Middle frontal gyrus (tissue), 1 donor: Measurements from ENCODE around the gene SNAPC2.
"Not testable (repeated sequence)": the region's sequence is repeated elsewhere in the genome, so short reads cannot be mapped to it uniquely, and the experiment has no call there.

Source experiments
- DNase-seq: peaks from one replicate; pipeline ENCODE4 v3.0.0-alpha.2; 2015; ENCODE audit warnings: low spot score; ENCODE audit errors: extremely low spot score

SNAPC2 gene

DNA sequence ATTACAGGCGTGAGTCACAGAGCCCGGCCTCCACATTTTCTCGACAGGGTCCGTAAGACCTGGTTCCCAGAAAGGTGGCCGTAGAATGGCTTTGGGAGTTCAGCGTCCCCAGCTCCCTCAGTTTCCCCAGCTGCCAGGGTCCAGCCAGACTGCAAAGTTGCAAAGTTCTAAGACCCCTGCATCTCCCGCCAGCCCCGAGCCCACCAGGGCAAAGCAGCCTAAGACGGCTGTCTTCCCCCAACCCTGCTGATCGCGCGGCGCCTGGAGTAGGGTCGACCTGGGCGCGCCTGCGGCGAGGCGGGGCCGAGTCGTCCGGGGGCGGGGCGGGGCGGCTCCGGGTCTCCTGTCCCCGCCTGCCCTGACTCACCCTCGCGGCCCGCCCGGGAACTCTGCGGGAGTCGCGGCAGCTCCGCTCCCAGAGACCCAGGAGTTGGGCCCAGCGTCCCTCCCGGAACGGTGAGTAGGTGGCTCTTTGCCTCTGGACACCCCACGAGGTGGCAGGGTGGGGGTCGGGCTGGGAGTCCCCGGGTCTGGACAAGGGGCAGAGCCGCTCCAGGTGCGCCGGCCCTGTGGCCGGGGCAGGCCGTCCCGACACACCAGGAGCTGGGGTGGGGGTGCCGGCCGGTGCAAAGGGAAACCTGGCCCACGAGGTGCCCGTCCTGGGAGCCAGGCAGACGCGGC lies 31.9 kb upstream of the SNAPC2 start, which contains the start of gene LRRC8E:
Gene LRRC8E, plus strand, starts transcription at position 366 of the 681 bp plus-strand sequence. CDS start 7,094 bp downstream, outside the sequence.
- no peak for DNase-seq

DNA sequence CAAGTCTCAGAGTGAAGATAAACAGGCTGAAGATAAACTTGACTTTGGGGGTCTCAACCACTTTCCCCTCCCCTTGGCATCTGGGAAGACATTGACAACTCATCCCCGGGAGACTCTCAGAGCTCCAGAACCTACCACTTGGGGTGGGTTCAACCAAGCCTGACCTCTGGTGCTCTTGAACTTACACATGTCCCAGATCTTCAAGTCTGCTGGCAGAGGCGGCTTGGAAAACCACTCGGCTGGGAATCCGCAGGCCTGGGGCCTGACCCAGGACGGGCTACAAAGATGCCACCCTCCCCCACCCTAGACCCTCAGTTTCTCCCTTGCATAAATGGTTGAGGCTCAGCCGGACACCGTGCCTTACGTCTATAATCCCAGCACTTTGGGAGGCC lies 31.3 kb upstream of the SNAPC2 start:
- DNase-seq = no peak

DNA sequence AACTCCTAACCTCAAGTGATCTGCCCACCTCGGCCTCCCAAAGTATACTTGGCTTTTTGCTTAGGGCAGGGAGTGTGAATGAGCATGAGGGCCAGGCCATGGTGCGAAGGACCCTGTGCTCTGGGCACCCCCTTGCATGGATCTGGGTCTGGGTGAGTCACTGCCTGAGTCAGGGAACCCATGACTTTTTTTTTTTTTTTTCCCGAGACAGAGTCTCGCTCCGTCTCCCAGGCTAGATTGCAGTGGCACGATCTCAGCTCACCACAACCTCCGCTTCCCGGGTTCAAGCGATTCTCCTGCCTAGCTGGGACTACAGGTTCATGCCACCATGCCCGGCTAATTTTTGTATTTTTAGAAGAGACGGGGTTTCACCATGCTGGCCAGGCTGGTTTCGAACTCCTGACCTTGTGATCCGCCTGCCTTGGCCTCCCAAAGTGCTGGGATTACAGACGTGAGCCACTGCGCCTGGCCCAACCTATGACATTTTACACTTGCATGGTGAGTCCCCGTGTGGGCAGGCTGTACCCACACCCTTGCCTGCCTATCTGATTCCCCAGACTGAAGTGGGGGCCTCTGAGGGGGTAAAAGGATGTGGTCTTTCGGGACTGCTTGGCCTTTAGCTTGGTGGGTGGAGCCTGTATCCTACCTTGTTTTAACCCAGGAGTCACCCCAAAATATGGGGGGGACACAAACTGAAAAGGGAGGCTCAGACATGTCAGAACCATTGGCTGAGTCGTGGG lies 26.6 kb upstream of the SNAPC2 start:
- DNase-seq = not testable (repeated sequence)

DNA sequence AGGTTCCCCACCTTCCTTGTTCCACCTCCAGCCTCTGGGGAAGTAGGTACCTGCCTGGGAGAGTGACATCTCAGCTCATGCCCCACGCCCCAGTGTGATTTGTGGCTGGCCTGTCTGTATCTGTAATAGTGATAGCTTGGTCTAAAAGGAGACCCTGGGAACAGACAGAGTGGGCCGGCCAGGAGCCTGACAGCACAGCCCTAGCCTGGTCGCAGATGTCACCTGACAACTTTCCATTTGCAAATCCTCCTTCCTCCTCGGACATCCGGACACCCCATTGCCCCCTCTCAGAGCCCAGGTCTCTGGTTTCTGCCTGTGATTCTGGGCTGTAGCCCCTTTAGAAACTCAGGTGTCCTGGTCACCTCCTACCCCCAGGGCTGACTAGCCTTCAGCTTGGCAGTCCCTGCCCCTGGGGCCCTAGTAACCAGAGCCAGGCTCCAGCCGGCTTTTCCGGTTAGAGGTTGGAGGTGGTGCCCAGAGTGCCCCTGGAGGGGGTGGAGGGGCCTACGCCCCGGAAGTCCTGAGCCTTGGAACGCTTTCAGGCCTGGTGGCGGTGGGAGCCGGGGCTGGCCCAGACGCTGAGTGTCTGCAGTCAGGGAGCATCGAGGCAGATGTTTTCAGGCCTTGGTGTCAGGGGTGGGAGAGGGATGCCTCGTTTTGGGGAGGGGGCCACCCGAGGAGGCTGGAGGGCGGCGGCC lies 25.4 kb upstream of the SNAPC2 start:
- no peak for DNase-seq

GRCh38 chr19:7895565-7895964 lies 24.6 kb upstream of the SNAPC2 start:
- no peak for DNase-seq

DNA sequence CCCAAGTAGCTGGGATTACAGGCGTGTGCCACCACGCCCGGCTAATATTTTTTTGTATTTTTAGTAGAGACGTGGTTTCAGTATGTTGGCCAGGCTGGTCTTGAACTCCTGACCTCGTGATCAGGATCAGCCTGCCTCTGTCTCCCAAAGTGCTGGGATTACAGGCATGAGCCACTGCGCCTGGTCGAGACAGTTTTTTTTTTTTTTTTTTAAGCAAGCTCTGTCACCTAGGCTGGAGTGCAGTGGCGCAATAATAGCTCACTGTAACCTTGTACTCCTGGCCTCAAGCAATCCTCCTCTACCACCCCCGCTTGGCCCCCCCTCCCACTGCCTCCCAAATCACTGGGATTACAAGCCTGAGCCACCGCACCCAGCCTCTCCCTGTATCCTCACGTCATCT lies 22.8 kb upstream of the SNAPC2 start:
- DNase-seq = no peak

DNA sequence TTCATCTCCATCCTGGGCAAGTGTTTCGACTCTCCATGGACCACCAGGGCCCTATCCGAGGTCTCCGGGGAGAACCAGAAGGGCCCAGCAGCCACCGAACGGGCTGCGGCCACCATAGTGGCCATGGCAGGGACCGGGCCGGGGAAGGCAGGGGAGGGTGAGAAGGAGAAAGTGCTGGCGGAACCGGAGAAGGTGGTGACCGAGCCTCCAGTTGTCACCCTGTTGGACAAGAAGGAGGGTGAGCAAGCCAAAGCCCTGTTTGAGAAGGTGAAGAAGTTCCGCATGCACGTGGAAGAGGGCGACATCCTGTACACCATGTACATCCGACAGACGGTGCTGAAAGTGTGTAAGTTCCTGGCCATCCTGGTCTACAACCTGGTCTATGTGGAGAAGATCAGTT lies 21.2 kb upstream of the SNAPC2 start:
- DNase-seq = no peak

GRCh38 chr19:7899751-7900378 lies 20.3 kb upstream of the SNAPC2 start:
- DNase-seq = no peak

DNA sequence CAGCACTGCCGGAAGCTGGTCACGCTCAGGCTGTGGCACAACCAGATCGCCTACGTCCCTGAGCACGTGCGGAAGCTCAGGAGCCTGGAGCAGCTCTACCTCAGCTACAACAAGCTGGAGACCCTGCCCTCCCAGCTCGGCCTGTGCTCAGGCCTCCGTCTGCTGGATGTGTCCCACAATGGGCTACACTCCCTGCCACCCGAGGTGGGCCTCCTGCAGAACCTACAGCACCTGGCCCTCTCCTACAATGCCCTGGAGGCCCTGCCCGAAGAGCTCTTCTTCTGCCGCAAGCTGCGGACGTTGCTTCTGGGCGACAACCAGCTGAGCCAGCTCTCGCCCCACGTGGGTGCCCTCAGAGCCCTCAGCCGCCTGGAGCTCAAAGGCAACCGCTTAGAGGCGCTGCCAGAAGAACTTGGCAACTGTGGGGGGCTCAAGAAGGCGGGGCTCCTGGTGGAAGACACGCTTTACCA lies 19.7 kb upstream of the SNAPC2 start:
- no peak for DNase-seq

- no peak for DNase-seq
These were observed 19.2 kb upstream of the SNAPC2 start for GRCh38 chr19:7900931-7901330.

DNA sequence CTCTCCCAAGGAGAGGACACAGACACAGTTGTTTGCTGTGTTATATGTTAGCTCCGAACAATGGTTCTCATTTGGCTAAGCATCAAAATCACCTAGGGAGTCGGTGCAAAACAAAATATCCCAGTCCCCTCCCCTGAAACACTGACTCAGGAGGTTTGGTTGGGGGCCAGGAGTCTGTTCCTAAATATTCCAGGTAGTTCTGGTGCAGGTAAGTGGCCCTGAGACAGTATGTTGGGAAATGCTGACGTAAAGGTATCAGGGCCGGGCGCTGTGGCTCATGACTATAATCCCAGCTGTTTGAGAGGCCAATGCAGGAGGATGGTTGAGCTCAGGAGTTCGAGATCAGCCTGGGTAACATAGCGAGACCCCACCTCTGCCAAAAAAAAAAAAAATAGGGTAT lies 18.8 kb upstream of the SNAPC2 start:
- DNase-seq = no peak

- no peak for DNase-seq
These were observed 17.3 kb upstream of the SNAPC2 start for GRCh38 chr19:7902796-7903243.

DNA sequence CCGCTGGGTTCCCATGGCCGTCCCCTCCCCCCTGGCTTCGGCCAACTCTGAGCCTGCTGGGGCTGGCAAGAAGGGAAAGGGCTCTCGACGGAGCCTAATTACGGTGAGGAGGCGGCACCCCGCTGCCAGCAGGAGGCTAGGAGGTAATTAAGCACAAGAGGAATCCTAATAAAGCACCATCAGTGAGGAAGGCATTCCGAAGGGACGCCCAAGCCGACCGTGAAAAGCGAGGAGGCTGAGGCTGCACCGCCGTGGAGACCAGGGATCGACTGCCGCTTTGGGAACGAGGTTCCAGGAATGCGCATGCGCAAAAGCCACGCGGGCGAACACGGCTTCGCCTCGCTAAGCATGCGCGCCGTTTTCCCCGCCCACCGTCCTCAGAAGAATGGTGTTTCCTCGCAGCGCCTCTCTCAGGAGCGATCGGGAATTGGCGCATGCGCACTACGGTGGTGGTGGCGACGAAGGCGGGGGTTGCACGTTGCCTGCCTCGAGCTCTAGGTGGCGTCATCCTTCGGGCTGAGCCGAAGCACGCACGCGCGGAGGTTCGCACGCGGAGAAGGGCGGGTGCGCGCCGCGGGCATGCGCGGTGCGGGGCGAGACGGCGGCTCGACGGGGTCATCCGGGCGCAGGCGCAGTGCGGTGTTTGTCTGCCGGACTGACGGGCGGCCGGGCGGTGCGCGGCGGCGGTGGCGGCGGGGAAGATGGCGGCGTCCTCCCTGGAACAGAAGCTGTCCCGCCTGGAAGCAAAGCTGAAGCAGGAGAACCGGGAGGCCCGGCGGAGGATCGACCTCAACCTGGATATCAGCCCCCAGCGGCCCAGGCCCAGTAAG lies 16.7 kb upstream of the SNAPC2 start, which contains the start of gene MAP2K7:
Gene MAP2K7, plus strand, starts transcription at position 634 of the 830 bp plus-strand sequence. Its CDS starts 68 bp downstream, at position 702.
- DNase-seq = peak; percentile 100

- no peak for DNase-seq
These were observed 15.8 kb upstream of the SNAPC2 start for GRCh38 chr19:7904074-7905020.

GRCh38 chr19:7905268-7905667 lies 14.9 kb upstream of the SNAPC2 start:
- DNase-seq = no peak

- no peak for DNase-seq
These were observed 14.3 kb upstream of the SNAPC2 start for GRCh38 chr19:7905859-7906258.

DNA sequence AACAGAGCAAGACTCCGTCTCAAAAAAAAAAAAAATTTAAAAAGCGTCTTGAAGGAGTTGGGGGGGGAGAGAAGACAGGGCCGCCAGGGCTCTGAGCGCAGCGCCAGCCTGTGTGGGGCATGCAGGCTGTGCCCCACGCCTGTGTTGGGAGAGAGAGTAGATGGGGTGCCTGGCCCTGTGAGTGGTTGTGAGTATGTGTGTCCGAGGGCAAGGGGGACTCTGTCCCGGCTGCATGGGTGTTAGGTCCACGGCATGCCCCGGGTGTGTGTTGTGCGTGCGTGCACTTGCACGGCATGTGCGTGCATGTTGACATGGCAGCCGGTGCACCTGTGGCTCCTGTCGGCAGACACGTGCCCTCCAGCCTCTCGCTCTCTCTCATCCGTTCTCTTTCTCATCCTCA lies 13.0 kb upstream of the SNAPC2 start:
- DNase-seq = no peak

DNA sequence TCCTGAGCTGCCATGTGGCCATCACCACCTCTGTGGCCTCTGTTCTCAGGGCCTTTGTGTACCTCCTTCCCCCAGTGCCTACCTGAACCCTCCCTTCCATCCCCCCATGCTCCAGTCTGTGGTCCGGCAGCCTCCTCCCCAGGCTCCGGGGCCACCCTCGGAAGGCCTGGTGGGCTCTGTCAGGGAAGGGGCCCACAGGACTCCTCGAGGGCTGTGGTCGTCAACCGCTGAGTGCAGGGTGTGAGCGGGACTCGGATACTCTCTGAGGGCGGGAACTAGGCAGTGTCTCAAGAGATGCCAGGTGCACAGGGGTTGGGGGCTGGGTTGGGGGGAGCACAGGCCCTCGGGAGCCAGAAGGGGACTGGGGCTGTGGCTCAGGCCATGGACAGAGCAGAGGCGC lies 12.6 kb upstream of the SNAPC2 start:
- no peak for DNase-seq

GRCh38 chr19:7908078-7908699 lies 11.9 kb upstream of the SNAPC2 start:
- DNase-seq = no peak
